Activated T-cell treated with anti-CD3 and anti-CD28 coated beads for 48 hours (primary cell): ENCODE data around the gene INPP5D.
"Not testable (repeated sequence)": the region's sequence is repeated elsewhere in the genome, so short reads cannot be mapped to it uniquely, and the experiment has no call there.

Source experiments
- DNase-seq: peaks from one replicate; pipeline ENCODE4 v3.0.0-alpha.2; 2020; ENCODE audit warnings: low read depth

Gene INPP5D

GRCh38 chr2:233145726-233146125 is 85.6 kb downstream of the INPP5D start:
- no peak for DNase-seq

DNA sequence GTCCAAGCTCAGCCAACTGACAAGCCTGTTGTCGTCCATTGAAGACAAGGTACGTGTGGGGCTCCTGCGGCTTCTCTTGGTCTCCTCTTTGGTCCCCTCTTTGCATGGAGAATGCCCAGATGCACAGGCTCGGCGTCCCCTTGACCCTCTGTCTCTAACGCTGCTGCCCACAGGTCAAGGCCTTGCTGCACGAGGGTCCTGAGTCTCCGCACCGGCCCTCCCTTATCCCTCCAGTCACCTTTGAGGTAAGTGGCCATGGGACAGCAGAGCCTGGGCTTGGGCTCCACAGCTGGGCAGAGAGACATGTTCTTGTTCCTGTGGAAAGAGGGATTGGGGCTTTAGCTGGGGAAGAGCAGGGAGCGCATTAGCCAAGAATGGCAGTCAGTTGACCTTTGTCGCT is 86.1 kb downstream of the INPP5D start:
- no peak for DNase-seq

DNA sequence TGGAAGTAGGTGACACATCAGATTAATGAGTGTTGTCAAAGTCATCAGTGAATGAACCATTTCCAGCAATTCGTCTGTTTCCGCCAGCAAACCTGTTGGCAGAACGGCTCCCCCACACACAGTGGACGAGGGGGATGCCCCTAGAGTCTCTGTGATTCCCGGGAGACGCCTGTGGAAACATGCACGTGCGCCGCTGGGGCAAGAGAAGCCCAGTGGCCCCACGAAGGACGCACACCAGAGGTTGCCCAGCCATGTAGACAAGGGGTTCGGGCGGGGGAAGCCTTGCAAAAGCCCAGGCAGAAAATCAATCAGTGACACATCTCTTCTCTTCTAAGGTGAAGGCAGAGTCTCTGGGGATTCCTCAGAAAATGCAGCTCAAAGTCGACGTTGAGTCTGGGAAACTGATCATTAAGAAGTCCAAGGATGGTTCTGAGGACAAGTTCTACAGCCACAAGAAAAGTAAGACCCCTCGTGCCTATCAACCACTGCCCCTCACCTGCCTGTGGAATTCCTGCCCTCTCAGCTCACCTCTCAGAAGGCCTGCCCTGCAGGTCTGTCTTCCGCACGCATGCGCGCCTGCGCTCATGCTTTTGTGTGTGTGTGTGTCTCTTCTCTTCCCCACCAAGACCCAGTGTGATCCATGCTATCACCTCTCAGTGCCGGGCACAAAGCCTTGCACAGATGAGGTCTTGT is 87.1 kb downstream of the INPP5D start:
- no peak for DNase-seq

DNA sequence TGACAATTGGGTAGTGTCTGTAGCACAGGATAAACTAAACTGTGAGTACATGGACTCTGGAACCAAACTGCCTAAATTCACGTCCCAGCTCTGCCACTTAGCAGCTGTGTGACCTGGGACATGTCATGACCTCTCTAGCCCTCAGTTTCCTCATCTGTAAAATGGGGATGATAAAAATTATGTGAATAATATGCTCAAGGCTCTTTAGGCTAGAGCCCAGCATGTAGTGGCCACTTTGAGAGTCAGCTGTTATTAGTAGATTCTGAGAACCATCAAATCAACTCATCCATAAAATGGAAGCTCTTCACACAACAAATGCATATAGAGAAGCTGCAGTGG is 87.7 kb downstream of the INPP5D start:
- no peak for DNase-seq

DNA sequence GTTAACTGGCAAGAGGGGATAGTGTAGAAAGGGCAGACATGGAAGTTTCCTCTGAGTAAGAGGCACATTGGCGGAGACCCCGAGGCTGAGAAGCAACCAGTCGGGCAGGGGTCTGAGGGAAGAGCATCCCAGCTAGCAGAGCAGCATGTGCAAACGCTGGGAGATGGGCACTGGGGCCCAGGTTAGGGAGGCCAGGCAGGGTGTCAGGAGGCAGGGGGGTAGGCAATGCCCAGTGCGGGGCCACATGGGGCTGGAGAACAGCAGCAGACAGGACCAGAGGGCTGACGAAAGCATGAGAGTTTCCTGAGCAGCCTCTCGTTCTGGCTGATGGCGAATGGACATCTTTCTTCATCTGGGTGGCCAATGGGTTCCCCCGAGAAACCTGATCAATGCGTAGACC is 88.2 kb downstream of the INPP5D start:
- DNase-seq: no peak

- DNase-seq: no peak
Measured at GRCh38 chr2:233152541-233152940, 92.4 kb downstream of the INPP5D start.

GRCh38 chr2:233153146-233153798 is 93.1 kb downstream of the INPP5D start:
- DNase-seq: no peak

DNA sequence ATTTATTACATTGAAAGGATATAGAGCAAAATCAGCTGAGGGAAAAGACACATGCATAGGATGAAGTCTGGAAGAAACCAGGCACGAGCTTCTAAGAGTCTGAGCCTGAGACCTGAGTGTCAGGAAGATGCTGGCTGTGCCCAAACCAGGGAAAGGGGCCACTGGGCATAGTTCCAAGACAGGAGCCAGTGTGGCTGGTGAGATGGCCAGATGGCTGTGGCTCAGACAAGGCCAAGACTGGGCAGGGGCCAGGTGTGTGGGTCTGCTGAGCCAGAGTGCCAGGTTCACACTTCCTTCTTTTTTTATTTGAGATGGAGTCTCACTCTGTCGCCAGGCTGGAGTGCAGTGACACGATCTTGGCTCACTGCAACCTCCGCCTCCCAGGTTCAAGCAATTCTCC is 95.9 kb downstream of the INPP5D start:
- no peak for DNase-seq

DNA sequence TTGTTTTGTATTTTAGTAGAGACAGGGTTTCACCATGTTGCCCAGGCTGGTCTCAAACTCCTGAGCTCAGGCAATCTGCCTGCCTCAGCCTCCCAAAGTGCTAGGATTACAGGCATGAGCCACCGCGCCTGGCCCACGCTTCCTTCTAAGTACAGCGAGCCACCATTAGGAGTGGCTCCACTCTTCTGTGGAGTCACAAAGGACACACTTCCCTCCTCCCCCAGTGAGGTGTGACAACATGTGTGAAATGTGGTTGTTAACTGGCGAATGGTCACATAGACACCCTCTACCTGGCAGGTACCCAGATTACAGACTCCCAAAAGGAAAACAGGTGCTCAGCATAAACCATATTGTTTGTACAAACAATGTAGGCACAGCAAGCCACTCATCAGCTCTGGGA is 96.3 kb downstream of the INPP5D start:
- not testable (repeated sequence) for DNase-seq

DNA sequence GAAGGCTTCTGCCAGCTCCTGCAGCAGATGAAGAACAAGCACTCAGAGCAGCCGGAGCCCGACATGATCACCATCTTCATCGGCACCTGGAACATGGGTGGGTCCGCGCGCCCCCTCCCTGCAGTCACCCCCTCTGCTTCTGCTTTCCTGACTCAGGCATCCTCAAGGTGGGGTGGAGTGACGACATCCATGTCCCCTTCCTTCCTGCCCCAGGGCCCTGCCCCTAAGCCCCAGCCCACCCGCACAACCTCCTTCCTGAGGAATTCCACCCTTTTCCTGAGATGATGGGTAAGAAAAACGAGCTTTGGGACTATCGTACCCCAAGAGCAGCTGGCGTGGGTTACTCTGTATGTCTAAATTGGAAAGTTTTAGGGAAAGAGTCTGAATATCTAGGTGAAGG is 101.6 kb downstream of the INPP5D start:
- no peak for DNase-seq

DNA sequence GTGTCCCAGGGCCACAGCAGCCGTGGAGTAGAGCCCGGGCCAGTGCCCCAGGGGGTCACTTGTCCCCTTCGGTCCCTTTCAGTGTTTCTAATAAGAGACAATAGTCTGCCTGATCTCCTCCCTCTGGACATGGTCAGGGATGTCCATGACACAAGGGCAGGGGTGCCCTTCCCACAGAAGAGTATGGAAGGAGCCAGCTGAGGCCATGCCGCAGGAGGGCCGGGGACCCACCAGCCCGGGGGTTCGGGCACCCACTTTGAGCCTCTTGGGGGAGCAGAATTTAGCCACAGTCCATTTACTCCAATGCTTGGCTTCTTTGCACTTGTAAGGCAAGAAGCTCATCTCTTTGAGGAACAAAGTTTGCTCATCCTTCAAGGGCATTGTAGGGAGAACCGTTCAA is 102.6 kb downstream of the INPP5D start:
- DNase-seq: no peak

GRCh38 chr2:233163486-233164103 is 103.5 kb downstream of the INPP5D start:
- DNase-seq: no peak

DNA sequence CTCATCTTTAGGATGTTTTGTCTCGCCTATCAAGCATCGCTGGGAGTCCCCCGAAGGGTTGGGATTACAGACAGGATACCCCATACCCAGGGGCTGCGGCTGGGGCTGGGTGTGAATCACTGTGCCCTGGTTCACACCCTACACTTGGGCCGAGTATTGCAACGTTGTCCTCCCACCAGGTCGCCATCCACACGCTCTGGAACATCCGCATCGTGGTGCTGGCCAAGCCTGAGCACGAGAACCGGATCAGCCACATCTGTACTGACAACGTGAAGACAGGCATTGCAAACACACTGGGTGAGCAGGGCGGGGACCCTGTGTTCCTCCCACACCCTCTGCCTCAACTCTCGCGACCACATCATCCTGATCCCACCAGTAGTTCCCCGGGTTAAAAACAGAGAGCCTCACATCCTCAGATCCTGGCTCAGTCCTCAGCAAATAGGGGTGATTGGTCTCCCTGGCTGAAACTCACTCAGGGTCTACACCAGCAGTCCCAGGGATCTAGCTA is 104.0 kb downstream of the INPP5D start:
- DNase-seq: no peak

DNA sequence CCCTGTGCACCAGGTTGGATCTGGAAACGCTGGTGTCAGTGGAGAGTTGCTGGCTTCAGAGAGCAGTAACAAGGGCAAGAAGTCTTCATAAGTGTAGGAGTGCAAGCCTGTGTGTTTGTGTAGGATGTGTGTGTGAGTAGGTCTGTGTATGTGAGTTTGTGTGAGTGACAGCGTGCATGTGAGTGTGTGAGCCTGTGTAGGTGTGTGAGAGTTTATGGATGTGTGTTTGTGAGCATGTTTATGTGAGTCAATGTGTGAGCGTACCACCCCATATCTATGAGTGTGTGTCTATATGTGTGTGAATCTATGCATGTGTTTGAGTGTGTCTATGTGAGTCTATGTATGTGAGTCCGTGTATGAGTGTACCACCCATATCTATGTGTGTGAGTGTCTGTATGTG is 104.8 kb downstream of the INPP5D start:
- no peak for DNase-seq

GRCh38 chr2:233165543-233165894 is 105.4 kb downstream of the INPP5D start:
- no peak for DNase-seq

DNA sequence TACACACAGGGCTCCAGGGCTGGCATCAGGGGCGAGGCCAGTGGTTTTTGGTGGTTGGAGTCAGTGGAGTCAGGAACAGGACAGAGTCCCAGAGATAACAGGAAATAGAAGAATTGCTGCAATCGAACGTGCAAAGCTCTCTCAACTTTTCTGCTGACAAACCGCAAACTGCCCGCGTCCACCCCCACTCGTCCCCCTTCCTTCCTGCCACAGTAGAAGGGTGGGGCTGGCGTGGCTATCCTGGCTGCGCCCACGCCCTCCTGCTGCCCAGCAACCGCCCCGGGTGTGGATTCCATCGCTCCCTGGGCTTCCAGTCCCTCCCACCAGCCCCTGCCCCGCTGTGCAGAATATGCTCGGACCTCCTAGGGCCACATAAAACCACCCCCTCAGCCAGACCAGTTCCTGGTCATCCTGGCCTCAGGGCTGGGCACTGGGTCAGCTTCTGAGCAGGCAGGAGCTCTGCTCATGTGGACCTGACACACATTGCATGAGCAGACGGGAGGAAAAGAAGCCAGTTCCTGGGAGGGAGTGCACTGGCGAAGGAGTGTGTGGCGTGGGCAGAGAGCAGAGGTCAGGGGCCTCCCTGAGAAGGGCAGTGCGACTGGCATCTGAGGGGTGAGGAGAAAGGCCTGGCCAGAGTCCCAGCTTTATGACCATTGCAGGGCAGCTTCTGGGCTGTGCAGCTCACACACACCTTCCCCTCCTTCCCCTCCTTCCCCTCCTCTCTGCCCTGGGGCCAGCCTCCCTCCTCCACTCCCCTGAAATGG is 105.9 kb downstream of the INPP5D start:
- peak; percentile 1 for DNase-seq

DNA sequence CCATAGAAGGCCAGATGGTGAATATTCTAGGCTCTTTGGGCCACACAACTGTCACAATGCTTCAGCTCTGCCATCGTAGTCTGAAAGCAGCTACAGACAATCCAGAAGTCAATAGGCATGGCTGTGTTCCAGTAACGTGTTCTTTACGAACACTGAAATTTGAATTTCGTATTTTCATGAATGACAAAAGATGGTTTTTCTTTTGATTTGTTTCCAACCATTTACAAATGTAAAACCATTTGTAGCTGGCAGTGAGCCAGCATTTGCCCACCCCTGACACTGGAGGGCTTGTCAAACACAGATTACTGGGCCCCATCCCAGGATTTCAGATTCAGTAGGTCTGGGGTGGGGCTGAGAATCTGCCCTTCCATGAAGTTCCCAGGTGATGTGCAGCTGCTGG is 108.3 kb downstream of the INPP5D start:
- DNase-seq: no peak

DNA sequence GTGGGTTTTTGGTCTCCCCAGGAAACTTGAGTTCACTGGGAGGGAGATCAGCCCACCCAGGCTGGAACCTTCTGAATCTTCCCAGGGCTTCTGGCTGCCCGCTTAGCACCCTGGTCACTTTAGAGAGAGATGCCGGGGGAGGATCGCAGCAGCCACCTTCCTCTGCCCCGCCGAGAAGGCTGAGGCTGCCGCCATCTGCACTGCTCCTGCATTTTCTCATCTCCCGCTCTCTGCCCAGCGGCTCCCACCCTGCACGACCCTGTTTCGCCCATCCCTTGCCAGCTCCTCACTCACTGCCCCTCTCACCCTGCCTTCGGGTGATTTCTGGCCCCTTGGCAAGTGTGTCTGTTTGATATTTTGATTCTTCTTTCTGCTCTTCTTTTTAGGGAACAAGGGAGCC is 108.8 kb downstream of the INPP5D start:
- DNase-seq: no peak

GRCh38 chr2:233171344-233171743 is 111.2 kb downstream of the INPP5D start:
- no peak for DNase-seq

DNA sequence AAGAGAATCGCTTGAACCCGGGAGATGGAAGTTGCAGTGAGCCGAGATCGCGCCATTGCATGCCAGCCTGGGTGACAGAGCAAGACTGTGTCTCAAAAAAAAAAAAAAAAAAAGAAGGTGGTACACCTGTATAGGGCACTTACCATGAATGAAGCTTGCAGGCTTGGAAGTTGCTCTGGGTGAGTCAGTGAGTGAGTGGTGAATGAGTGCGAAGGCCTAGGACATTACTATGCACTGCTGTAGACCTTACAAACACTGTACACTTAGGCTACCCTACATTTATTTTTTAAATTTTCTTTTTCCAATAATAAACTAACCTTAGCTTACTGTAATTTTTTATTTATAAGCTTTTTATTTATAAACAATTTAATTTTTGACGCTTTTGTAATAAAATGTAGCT is 113.0 kb downstream of the INPP5D start:
- DNase-seq: no peak

- DNase-seq: no peak
Measured at GRCh38 chr2:233174137-233174536, 114.0 kb downstream of the INPP5D start.

DNA sequence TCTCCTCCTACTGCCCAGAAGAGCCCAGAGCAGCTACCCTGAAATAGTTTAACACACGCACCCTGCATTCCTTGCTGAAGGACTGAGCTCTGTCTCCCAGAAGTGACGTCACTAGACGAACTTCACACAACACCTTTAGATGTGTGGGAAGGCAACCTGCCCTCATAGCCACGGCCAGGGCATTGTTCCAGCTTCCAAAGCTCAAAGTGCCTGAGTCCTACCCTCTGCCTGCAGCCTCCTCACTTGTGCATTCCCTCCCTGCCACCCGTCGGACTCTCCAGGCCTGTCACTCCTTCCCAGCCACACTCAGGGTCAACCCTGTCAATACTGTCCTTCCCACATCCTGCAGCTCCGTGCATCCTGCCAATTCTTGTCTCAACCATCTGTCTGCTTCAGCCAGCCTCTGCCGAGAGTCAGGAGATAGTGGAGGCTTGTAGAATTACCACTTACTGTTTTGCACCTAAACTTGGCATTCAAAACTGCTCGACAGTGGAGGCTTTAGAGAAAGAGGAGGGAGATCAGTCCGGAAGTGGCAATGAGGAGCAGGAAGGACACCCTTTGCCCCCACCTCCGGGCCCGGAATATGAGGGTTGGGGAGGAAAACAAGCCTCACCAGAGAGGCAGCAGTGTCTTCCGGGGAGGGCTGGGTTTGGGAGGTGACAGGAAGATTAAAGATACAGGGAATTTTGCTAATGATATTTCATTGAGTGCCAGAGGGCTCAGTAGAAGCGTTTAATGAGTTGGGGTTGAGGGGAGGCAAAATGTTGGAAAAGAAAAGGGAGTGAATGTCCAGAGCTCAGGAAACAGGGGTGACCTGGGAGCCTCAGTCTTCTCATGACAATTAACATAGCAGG is 119.1 kb downstream of the INPP5D start:
- no peak for DNase-seq
